NCI-H146 treated with DMSO at 0.1 percent for 48 hours (cell line): Measurements from ENCODE around the gene ECD.
A peak's percentile ranks its signal among the peaks of the same experiment; 100 is the strongest.
"Not testable (repeated sequence)": the region's sequence is repeated elsewhere in the genome, so short reads cannot be mapped to it uniquely, and the experiment has no call there.

Experiments
- DNase-seq: peaks from one replicate; lab custom pipeline; 2025; ENCODE audit not compliant: unreplicated experiment; lab: John Stamatoyannopoulos, UW

The ECD gene

DNA sequence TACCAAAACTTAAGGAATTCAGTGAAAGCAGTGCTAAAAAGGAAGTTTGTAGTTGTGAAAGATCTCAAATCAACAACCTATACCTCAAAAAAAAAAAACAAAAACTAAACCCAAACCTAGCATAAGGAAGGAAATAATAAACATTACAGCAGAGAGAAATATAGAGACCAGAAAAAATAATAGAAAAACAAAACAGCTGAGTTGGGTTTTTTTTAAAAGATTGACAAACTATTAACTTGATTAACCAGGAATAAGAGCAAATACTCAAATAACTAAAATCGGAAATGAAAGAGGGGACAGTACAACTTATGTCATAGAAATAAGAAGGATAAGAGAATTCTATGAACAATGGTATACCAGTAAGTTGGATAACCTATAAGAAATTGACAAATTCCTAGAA is 6.7 kb downstream of the ECD start:
- DNase-seq, result no peak

DNA sequence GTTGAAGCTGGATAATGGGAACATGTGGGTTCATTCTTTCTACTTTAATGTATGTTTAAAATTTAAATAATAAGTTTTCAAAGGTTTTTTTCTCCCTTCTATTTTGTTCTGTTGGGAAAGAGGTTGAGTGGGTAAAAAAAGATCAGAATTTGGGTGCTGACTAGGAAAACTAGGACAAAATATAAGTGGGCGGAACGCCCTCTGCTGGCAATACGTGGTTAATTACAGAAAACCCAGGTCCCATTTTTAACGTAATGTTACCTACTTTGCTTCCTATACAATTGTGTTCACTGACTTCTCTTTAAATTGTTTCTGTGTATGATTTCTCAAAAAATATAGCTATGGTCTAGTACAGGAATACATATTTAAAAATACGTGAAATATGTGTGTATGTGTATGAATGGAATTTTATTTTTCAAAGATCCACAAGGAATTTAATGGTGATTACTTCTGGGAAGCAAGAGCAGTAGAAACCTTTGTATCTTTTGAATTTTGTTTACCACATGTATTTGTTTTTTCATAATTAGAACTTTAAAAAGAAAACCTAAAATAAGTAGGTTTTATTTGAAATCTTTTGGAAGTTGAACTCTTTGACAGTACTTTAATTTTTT is 8.7 kb downstream of the ECD start:
- DNase-seq, result peak; percentile 15

DNA sequence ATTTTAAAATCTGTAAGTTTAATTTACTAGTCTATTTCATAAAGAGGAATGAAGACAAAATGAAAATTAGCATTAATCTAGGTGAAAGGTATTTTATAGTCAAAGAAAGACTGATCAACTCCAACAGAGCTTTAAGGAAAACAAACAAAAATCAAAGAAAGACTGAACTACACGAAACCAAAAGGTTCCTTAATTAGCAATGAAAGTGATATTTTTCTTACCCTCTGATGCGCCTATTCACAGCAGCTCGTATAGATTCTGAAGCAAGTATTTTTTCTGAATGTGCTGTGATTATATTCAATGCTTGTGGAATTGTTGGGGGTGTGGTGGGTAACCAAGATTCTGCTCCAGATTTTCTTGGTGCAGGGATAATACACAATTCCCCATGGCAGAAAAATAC is 11.8 kb downstream of the ECD start:
- no peak for DNase-seq

DNA sequence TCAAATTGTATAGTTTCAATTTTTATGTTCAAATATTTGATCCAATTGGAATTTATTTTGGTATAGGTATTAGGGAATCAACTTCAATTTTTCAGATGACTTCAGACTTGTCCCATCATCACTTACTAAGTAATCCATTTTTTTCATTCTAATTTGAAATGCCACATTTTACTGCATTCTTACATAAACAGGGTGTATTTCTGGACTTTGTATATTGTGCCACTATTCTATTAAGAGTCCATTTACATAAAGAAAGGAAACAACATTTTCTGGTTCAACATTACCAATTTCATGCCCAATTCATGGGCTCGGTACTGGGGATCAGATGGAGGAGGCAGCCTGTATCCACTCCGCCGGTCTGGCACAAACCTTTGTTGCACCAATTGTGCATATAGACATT is 15.8 kb downstream of the ECD start:
- DNase-seq, result no peak

GRCh38 chr10:73150633-73151413 is 17.0 kb downstream of the ECD start:
- not testable (repeated sequence) for DNase-seq

DNA sequence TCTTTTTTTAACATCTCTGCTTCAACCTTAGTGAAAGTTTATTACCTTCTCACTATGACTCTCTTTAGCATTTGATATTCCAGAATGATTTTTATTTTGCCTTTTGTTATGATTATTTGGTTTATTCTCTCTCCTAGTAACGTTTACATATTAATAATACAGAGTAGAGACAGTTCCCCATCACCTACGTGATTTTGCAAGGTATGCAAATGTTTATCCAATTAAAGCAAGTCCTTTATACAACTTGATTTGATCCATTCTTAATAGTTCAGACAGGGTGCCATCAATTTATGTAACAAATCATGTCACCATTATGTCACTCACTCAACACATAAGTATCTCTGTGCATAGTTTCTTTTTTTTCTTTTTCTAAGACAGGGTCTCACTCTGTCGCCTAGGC is 26.2 kb downstream of the ECD start:
- DNase-seq, result no peak

DNA sequence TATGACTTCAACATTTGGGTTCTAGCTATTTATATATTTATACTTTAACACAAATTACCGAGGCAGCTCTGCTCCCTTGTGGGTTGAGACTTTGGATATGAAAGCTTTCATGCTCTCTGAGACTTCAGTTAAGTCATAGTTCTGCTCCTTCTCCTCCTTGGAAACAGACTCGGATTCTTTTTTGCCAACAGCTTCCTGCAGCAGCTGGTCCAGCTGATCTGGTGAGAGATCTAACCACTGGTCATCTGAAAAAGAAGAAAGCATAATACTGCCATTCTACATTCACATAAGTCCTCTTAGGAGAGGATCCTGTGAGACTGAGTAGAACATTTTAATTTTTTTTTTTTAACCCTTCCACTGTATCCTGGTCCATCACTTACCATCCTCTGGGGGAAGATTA is 28.6 kb downstream of the ECD start:
- no peak for DNase-seq

DNA sequence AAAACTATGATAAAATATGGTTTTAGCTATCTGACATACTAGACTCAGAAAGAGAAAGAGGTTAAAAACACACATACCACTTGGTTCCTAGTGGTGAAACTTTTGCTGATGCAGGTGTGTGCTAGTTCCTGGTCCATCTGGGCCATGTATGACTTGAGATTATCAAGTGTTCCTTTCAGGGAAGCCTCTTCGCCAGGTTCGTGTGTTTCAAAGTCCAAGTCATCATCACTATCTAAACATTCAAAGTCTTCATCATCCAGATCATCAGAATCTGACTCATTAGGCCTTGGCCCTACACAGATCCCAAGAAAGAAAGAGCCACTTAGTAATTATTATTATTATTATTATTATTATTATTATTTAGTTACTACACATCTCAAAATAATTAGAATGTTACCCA is 31.2 kb downstream of the ECD start:
- no peak for DNase-seq

GRCh38 chr10:73134727-73135126 is 33.1 kb downstream of the ECD start:
- no peak for DNase-seq

- DNase-seq, result no peak
Measured at GRCh38 chr10:73131913-73132686, 35.7 kb downstream of the ECD start.

GRCh38 chr10:73131301-73131700 is 36.5 kb downstream of the ECD start:
- peak; percentile 63 for DNase-seq

DNA sequence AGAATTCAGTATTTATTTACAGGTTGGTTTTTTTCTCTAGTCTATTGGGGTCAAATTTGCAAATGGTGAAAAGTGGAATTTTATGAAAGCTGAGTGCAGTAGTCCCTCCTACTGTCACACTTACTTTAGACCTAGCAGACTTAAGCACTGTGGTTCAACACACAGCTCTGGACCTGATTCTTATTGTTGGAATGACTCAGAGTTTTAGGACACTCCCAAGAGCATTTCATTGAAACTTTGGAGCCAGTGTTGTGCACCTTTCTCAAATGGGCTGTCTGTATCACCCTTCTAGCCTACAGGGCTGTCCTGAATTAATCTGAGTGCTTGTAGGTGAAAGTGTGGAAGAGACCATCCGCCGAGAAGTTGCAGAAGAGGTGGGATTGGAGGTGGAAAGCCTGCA is 41.5 kb downstream of the ECD start:
- no peak for DNase-seq

- DNase-seq, result no peak
Measured at GRCh38 chr10:73119952-73120351, 47.9 kb downstream of the ECD start.

DNA sequence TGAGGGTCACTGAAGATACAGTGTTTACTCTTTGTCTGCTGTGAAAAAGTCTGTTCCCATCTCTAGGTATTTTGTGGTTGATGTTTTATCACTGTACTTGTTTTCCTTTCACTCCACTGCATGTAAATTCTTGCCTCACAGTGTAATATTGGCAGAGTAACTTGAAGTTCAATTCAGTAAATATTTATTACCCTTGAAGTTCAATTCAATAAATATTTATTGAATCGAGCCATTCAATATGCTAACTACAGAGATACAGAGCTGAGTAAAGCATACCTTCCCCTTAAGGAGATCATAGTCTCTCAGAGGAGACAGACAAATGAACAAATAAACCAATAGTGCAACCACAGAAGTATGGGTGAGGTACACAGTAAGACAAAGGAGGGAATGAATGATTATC is 48.4 kb downstream of the ECD start:
- no peak for DNase-seq

GRCh38 chr10:73117976-73118743 is 49.6 kb downstream of the ECD start:
- DNase-seq, result no peak

- DNase-seq, result no peak
Measured at GRCh38 chr10:73116017-73116416, 51.8 kb downstream of the ECD start.

GRCh38 chr10:73113551-73113950 is 54.3 kb downstream of the ECD start:
- DNase-seq, result no peak

DNA sequence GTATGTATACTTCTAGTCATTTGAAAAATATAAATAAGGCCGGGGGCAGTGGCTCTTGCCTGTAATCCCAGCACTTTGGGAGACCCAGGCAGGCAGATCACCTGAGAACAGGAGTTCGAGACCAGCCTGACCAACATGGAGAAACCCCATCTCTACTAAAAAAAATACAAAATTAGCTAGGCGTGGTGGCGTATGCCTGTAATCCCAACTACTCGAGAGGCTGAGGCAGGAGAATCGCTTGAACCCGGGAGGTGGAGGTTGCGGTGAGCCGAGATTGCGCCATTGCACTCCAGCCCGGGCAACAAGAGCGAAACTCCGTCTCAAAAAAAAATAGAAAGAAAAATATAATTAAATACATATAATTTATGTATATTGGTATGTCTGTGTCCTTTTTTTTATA is 55.8 kb downstream of the ECD start:
- not testable (repeated sequence) for DNase-seq

DNA sequence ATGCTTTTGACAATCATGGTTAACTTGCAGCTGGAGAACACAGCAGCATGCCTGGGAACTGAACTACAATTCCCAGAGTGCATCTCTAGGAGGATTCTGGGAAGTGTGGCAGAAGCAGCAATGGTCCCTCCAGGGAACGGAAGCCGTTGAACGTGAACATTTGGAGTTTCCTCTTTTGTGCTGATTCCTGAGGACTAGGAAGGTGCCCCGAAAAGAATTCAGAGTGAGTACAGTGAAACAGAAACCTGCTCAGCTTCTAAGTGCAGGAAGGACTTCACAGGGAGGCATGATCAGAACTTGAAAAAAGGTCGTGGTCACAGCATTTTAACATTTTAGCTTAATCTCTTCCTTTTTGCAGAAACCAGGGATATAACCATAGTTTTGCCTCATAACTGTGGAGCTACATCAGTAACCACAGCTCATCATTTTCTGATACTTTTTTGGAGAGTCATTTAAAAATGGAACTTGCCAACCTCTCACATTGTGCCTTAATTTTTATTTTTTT is 57.4 kb downstream of the ECD start, which contains the start of gene NUDT13:
Gene NUDT13 (plus strand): TSS at position 111 of the 505 bp plus-strand sequence. CDS start 3,911 bp downstream, outside the sequence.
- DNase-seq, result no peak

DNA sequence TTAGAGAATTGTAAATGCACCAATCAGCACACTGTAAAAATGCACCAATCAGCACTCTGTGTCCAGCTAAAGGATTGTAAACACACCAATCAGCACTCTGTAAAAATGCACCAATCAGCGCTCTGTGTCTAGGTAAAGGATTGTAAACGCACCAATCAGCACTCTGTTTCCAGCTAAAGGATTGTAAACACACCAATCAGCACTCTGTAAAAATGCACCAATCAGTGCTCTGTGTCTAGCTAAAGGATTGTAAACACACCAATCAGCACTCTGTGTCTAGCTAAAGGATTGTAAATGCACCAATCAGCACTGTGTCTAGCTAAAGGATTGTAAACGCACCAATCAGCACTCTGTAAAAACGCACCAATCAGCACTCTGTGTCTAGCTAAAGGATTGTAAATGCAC is 58.6 kb downstream of the ECD start:
- DNase-seq, result not testable (repeated sequence)

- DNase-seq, result no peak
Measured at GRCh38 chr10:73106301-73106700, 61.5 kb downstream of the ECD start.
